Measurements from ENCODE around the gene DICER1.

The DICER1 gene

DNA sequence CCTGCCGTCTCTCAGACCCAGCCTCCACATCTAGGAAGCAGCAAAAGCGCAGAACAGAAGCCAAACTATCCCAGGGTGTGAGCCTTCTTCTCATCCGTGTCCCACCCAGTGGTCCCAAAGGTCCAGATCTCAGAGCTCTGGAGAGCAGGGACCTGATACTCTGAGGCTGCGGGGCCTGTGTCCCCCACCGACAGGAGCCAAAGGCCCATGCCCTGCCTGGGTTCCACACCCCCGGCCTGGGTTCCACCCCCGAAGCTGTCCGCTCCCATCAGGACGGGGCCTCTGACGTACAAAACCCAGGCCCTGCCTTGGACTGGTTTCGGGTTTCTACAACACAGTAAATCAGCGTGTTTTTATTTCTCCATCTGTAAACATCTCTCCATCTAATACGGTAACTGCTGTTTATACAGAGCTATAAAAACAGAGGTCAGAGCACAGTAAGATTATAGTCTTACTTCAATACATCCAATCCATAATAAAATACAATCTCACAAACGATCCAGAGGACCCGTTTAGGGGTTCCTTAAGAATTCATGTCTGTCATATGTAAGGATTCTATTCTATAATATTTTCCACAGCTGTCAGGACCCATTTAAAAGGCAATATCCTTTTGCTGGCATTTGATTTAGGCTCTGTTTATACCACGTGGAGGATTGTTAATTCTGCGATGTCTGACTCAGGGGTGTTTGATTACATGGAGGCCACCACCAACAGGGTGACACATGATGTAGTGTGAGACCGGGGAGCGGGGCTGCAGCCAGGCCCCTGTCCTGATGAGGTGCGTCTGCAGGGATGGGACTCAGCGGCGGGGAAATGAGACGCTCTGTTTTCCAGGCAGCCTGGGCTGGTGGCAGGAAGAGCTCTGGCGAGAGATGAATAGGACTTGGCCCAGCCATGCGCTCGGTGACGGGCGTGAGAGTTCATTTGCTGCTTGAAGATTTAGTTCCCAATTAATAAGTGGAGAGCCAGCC is 110.3 kb downstream of the DICER1 start:
- H3K9me3 ChIP-seq (ENCODE audit: control insufficient read depth in 2 of 2, low read length in 2 of 2) = peaks cover 0 to 4% of the 10 kb centered on the region in 2 donors
- no peak overlapping the region for H3K9ac ChIP-seq (ENCODE audit: low read length in 2 of 2)
- H3K27me3 ChIP-seq (ENCODE audit: control insufficient read depth in 1 of 2, insufficient read depth in 2 of 2, low read length in 2 of 2) = peaks cover 0 to 2% of the 10 kb centered on the region in 2 donors
- H3K4me3 ChIP-seq (ENCODE audit: low read length in 2 of 2) = no peak overlapping the region
- H3K4me1 ChIP-seq (ENCODE audit: control insufficient read depth, insufficient read depth, low read length) = no peaks in the 10 kb centered on the region
- no peaks in the 10 kb centered on the region for H3K36me3 ChIP-seq (ENCODE audit: control insufficient read depth in 2 of 2, insufficient read depth in 2 of 2, low read length in 2 of 2)
- H3K27ac ChIP-seq (ENCODE audit: low read length) = no peak overlapping the region

DNA sequence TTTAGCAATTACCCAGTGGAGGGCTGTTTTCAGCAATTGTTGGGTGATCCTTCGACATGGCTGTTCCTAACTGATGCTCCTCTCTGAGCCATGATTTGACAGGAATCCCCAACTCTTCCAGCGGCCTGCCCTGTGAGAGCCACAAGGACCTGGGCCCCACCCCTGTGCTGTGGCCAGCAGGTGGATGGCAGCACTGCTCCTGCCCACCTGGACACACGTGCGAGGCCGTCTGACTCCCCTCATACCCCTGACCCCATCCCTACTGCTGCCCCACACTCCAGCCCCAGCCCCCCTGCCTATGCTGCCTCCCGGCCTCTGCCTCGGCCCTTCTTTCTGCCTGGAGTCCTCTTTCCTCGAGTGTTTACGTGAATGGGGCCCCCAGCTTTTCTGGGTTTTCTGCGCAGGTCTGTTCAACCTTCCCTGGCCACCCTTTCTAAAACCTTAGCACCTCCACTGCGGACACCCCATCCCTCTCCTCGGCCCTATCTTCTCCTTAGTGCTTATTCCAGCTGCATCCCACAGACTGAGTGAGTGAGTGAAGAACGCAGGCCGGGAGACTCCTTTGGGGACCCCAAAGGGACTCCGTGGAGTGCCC is 111.4 kb downstream of the DICER1 start:
- Histone ChIP-seq H3K9ac (ENCODE audit: low read length in 2 of 2) (no peak overlapping the region), H3K4me1 (ENCODE audit: control insufficient read depth, insufficient read depth, low read length) (no peaks in the 10 kb centered on the region), H3K36me3 (ENCODE audit: control insufficient read depth in 2 of 2, insufficient read depth in 2 of 2, low read length in 2 of 2) (no peaks in the 10 kb centered on the region), H3K27me3 (ENCODE audit: control insufficient read depth in 1 of 2, insufficient read depth in 2 of 2, low read length in 2 of 2) (peaks cover 0 to 2% of the 10 kb centered on the region in 2 donors), H3K9me3 (ENCODE audit: control insufficient read depth in 2 of 2, low read length in 2 of 2) (peaks cover 0 to 4% of the 10 kb centered on the region in 2 donors), H3K27ac (ENCODE audit: low read length) (no peak overlapping the region), H3K4me3 (ENCODE audit: low read length in 2 of 2) (no peak overlapping the region)

DNA sequence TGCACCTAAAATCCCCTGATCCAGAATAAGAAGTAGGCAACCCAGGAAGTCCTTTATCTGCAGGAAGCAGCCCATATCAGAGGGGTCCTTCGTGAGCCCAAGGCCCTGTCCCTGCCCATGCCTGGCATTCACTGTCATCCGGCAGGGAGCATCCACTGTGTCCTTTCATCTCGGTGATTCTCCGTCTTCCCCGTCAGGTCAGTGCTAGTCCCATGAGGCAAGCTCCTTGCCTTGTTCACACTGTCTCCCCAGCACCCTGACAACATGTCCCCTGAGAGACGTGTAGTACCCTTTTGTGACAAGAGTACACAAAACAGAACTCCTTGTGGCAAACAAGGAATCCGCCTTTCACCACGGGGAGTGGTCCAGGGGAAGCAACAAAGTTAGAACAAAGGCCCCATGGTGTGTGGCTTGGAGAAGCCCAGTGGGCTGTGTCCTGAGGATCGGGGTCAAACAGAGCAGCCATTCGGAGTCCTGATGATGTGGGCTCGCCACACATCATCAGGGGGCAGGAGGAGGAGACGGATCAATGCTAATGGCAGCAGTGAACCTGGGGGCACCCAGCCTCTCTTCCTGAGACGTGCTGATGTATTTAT is 112.1 kb downstream of the DICER1 start:
- H3K9ac ChIP-seq (ENCODE audit: low read length in 2 of 2) = no peak overlapping the region
- H3K27me3 ChIP-seq (ENCODE audit: control insufficient read depth in 1 of 2, insufficient read depth in 2 of 2, low read length in 2 of 2) = peaks cover 0 to 2% of the 10 kb centered on the region in 2 donors
- H3K4me3 ChIP-seq (ENCODE audit: low read length in 2 of 2) = no peak overlapping the region
- peaks cover 0 to 4% of the 10 kb centered on the region in 2 donors for H3K9me3 ChIP-seq (ENCODE audit: control insufficient read depth in 2 of 2, low read length in 2 of 2)
- no peaks in the 10 kb centered on the region for H3K36me3 ChIP-seq (ENCODE audit: control insufficient read depth in 2 of 2, insufficient read depth in 2 of 2, low read length in 2 of 2)
- no peaks in the 10 kb centered on the region for H3K4me1 ChIP-seq (ENCODE audit: control insufficient read depth, insufficient read depth, low read length)
- H3K27ac ChIP-seq (ENCODE audit: low read length) = no peak overlapping the region

DNA sequence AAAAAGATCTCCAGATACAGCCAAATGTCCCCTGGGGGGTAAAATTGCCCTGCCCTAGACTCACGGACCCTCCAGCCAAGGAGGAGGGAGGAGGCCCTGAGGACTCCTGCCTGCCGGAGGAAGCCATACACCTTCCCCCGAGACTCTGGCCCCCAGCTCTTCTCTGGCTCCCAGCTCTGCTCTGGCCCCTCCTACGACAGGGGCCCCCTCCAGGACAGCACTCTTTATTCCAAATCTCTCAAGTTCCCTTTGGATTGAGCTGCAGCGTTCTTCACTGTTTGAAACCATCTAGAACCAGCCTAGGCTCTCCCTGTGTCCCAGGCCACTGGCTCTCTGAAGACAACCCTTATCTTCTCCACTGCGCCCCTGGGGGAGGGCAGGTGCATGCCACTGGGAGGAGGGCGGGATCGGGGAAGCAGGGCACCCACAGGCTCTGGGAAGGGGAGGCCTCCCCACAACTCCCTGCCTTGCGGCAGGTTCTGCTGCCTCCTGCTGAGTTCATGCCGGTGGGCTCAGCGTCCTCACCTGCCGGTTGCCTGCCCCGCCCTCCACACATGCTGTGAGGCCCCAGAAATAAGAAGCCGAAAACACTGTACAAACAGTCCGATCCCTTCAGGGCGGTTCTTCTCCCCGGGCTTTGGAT is 112.7 kb downstream of the DICER1 start:
- Histone ChIP-seq H3K4me3 (ENCODE audit: low read length in 2 of 2) (no peak overlapping the region), H3K9me3 (ENCODE audit: control insufficient read depth in 2 of 2, low read length in 2 of 2) (peaks cover 0 to 4% of the 10 kb centered on the region in 2 donors), H3K36me3 (ENCODE audit: control insufficient read depth in 2 of 2, insufficient read depth in 2 of 2, low read length in 2 of 2) (no peaks in the 10 kb centered on the region), H3K9ac (ENCODE audit: low read length in 2 of 2) (no peak overlapping the region), H3K4me1 (ENCODE audit: control insufficient read depth, insufficient read depth, low read length) (no peaks in the 10 kb centered on the region), H3K27ac (ENCODE audit: low read length) (no peak overlapping the region), H3K27me3 (ENCODE audit: control insufficient read depth in 1 of 2, insufficient read depth in 2 of 2, low read length in 2 of 2) (peaks cover 0 to 2% of the 10 kb centered on the region in 2 donors)

DNA sequence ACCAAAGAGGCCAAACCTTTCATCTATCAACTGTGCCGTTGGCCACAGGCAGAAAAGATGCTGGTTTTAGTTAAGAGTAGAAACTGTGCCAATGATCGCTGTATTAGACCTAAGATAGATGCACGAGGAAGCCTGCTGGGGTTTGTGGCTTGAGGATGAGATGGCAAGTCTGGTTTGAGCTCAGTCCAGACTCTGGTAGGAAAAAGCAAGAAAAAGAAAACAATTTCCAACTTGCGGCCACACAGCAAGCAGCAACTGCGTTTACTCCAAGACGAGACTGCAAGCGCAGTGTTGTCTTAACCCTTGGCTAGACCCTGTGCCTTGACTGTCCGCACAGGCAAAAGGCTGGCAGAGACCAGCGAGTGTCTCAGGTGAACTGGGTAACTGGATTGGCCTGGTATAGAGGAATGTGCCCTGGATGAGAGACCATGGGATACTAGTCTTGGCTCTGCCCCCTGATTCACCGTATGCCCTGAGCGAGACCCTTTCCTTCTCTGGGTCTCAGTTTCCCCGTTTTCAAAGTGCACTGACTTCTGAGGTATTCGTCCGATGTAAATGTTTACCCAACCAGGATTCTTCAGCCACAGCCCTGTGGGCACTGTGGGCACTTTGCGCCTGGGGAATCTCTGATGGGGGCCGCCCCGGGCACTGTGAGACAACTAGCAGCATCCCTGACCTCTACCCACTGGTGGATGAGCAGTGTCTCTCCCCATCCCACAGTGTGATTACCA is 113.4 kb downstream of the DICER1 start:
- Histone ChIP-seq H3K4me3 (ENCODE audit: low read length in 2 of 2) (no peak overlapping the region), H3K27ac (ENCODE audit: low read length) (no peak overlapping the region), H3K9me3 (ENCODE audit: control insufficient read depth in 2 of 2, low read length in 2 of 2) (peaks cover 0 to 4% of the 10 kb centered on the region in 2 donors), H3K27me3 (ENCODE audit: control insufficient read depth in 1 of 2, insufficient read depth in 2 of 2, low read length in 2 of 2) (peaks cover 0 to 2% of the 10 kb centered on the region in 2 donors), H3K4me1 (ENCODE audit: control insufficient read depth, insufficient read depth, low read length) (no peaks in the 10 kb centered on the region), H3K36me3 (ENCODE audit: control insufficient read depth in 2 of 2, insufficient read depth in 2 of 2, low read length in 2 of 2) (no peaks in the 10 kb centered on the region), H3K9ac (ENCODE audit: low read length in 2 of 2) (no peak overlapping the region)

DNA sequence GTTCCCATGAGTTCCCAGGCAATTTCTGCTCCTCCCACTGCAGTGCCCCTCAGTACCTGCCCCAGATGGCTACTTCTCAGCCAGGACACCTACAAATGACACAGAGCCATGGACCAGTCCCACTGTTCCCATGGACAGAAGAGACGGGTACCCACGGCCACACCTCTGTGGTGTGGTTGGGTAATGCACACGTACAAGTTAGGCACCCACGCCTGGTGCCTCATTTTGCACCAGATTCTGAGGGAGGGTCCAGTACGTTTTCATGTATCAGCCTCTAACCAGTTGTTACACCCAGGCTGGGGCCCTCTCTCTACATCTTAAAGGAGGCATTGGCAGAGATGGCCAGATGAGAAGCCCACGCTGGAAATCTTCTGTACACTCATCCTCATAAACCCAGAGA is 114.0 kb downstream of the DICER1 start:
- H3K4me3 ChIP-seq (ENCODE audit: low read length in 2 of 2) = no peak overlapping the region
- H3K27me3 ChIP-seq (ENCODE audit: control insufficient read depth in 1 of 2, insufficient read depth in 2 of 2, low read length in 2 of 2) = no peaks in the 10 kb centered on the region
- H3K4me1 ChIP-seq (ENCODE audit: control insufficient read depth, insufficient read depth, low read length) = no peaks in the 10 kb centered on the region
- H3K9me3 ChIP-seq (ENCODE audit: control insufficient read depth in 2 of 2, low read length in 2 of 2) = peaks cover 0 to 4% of the 10 kb centered on the region in 2 donors
- no peak overlapping the region for H3K27ac ChIP-seq (ENCODE audit: low read length)
- H3K36me3 ChIP-seq (ENCODE audit: control insufficient read depth in 2 of 2, insufficient read depth in 2 of 2, low read length in 2 of 2) = no peaks in the 10 kb centered on the region
- no peak overlapping the region for H3K9ac ChIP-seq (ENCODE audit: low read length in 2 of 2)

DNA sequence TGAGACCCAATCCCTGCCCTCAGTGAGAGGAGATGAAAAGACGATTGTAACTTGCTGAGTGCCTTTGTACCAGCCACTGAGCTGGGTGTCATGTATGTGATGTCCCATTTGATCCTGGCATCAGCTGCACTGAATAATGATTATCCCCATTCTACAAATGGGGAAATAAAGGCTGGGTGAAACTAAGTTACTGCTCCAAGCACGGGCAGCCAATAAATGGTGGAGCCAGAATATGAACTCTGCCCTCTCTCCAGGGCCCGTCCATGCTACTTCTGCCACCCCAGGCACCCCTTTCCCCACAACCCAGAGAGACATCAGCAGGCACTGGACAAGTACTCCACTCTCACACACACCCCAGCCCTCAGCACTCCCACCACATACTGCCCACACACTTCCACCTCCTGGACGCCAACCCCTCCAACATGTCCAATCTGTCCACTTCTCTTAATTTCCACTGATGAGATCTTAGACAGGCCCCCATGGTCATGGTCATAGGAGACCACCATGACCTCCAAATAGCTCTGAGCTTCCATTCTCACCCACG is 115.8 kb downstream of the DICER1 start:
- no peak overlapping the region for H3K27ac ChIP-seq (ENCODE audit: low read length)
- no peak overlapping the region for H3K9ac ChIP-seq (ENCODE audit: low read length in 2 of 2)
- H3K9me3 ChIP-seq (ENCODE audit: control insufficient read depth in 2 of 2, low read length in 2 of 2) = no peaks in the 10 kb centered on the region
- H3K4me1 ChIP-seq (ENCODE audit: control insufficient read depth, insufficient read depth, low read length) = no peaks in the 10 kb centered on the region
- H3K27me3 ChIP-seq (ENCODE audit: control insufficient read depth in 1 of 2, insufficient read depth in 2 of 2, low read length in 2 of 2) = peaks cover 0 to 3% of the 10 kb centered on the region in 2 donors
- no peaks in the 10 kb centered on the region for H3K36me3 ChIP-seq (ENCODE audit: control insufficient read depth in 2 of 2, insufficient read depth in 2 of 2, low read length in 2 of 2)
- no peak overlapping the region for H3K4me3 ChIP-seq (ENCODE audit: low read length in 2 of 2)

DNA sequence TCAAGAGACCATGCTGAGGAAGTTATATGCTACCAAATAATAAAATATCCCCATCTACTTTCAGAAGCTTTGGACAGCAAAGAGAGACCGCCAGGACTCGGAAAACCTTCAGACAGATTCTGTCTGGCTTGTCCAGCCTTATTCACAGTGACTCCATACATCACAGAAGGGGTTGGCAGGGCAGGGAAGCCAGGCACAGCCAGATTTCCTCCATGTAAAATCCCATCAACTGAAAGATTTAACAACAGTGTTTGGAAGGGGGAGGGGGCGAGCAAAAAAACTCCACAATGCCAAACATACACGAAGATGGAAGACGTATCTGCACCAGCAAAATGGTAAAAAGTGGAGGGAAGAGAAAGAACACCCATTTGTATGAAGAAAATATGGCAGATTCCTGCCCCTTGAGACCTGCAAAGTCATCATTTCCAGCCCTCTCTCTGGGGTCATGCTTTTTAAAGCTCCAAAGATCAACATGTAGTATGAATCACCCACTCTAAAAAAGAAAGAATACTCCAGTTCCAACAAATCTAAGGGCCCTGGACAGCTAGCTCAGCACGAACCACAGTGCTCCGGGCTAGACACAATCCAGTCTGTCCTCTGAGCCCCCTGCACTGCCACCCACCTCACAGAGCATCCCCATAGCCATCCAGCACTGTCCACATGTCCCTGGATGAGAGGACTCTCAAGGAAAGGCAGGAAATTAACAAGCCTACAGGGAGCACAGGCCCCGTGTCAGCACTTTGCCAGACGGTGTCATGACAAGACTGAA is 116.4 kb downstream of the DICER1 start:
- Histone ChIP-seq H3K9ac (ENCODE audit: low read length in 2 of 2) (no peak overlapping the region), H3K27me3 (ENCODE audit: control insufficient read depth in 1 of 2, insufficient read depth in 2 of 2, low read length in 2 of 2) (peaks cover 0 to 3% of the 10 kb centered on the region in 2 donors), H3K4me3 (ENCODE audit: low read length in 2 of 2) (no peak overlapping the region), H3K36me3 (ENCODE audit: control insufficient read depth in 2 of 2, insufficient read depth in 2 of 2, low read length in 2 of 2) (no peaks in the 10 kb centered on the region), H3K4me1 (ENCODE audit: control insufficient read depth, insufficient read depth, low read length) (no peaks in the 10 kb centered on the region), H3K9me3 (ENCODE audit: control insufficient read depth in 2 of 2, low read length in 2 of 2) (no peaks in the 10 kb centered on the region), H3K27ac (ENCODE audit: low read length) (no peak overlapping the region)

DNA sequence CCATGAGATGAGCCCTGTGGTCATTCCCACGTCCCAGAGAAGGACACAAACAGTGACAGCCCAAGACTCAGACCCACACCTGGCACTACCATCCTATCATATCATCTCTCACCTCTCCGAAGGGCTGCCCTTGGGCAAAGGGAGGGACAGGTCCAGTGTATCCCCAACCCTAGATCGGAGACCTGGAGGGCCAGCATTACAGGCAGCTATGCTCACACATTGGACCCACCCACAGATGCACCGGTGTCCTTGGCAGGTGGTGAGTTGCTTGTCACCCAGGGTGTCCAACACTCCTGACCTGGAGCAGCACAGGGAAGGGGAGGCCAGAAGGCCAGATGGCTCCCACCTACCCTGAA is 117.4 kb downstream of the DICER1 start:
- Histone ChIP-seq H3K27ac (ENCODE audit: low read length) (no peak overlapping the region), H3K9ac (ENCODE audit: low read length in 2 of 2) (no peak overlapping the region), H3K36me3 (ENCODE audit: control insufficient read depth in 2 of 2, insufficient read depth in 2 of 2, low read length in 2 of 2) (no peaks in the 10 kb centered on the region), H3K27me3 (ENCODE audit: control insufficient read depth in 1 of 2, insufficient read depth in 2 of 2, low read length in 2 of 2) (peaks cover 0 to 3% of the 10 kb centered on the region in 2 donors), H3K4me1 (ENCODE audit: control insufficient read depth, insufficient read depth, low read length) (no peaks in the 10 kb centered on the region), H3K4me3 (ENCODE audit: low read length in 2 of 2) (no peak overlapping the region), H3K9me3 (ENCODE audit: control insufficient read depth in 2 of 2, low read length in 2 of 2) (no peaks in the 10 kb centered on the region)

Measured in stomach smooth muscle (tissue), 2 donors.